SK-MEL-5 (cell line): ENCODE measurements around the gene FOSL2. TPM values are rescaled to one million over a fixed set of nuclear protein-coding genes. Genes with fewer than 3 reads are reported as not detected.

Experiments
- DNase-seq: peaks from one replicate; pipeline ENCODE4 v3.0.0-alpha.2; 2016; ENCODE audit warnings: low read depth, low spot score
- in situ Hi-C: cut with HindIII; loops from 2 replicates; pipeline ENCODE4 v1.10.0; 2016; ENCODE audit warnings: low sequenced_read_pairs, high pct_unique_total_duplicates, low pct_unique_long_range_greater_than_20kb
- total RNA-seq: library from RNA; depleted of rRNA; stranded (reverse); fragments of >200 nt; shearing (Covaris generic); gene quantifications from 2 replicates; pipeline ENCODE4 v1.2.3, GENCODE V29; 2014

FOSL2 gene
- total RNA-seq, 1 experiment from 2014 or later: 16.8 TPM

DNA sequence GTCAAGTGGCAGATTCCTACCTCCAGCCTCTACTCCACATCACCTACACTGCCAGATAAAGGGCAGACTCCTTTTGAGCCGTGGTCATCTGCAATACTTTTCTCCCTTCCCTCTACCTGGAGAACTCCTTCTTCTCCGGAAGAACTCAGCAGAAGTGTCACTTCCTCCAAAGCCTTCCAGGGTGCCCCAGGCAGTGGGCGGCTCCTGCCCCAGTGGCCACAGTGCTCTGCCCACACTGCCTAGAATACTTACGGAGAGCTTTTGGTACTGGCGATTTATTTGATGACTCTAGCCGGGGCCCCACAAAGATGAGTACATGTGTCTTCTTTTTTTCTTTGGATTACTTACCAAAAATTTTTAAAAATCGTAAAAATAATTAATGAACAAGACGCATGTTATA, 39.7 kb downstream of the FOSL2 start:
- no peak for DNase-seq
- in situ Hi-C loops: no loop called here

DNA sequence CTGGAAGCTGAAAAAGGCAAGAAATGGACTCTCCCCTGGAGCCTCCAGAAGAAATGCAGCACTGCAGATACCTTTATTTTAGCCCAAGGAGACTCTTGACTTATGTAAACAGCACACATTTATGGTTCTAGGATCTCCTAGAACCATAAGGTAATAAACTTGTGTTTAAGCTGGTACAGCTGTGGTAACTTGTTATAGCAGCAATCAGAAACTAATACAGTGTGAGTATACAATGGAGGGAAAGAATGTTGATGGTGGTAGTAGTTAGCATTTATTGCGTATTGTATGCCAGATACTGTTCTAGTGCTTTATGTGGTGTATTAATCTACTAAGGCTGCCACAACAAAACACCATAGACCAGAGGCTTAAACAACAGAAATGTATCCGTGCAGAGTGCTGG, 40.6 kb downstream of the FOSL2 start:
- in situ Hi-C loops: no loop called here
- DNase-seq: no peak

DNA sequence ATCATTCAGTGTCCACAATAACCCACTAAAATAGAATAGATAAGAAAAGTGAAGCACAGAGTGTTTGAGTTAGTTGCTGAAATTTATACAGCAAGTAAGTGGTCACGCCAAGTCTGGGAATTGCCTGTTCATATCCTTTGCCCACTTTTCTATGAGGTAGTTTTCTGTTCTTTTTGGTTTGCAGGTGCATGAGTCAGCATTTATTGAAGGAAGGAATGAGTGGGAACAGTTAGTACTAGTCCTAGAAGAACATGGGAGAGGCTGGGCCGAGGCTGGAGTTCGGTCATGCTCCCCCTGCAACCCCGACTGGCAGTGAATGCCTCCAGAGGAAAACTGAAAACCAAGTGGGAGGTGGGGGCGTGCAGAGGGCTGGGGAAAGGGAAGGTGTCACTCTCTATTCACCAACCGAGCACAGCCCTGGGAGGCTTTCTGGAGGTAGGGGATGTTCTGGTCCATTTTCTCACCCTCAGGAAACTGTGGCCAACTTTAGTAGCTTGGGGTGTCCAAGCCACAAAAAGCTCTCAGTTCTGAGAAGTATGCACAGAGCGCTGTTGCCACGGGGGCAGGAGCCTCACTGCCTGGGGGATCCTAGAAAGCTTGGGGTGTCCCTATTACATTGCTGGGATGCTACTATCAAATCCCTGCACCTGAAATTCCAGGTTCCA, 41.4 kb downstream of the FOSL2 start:
- no peak for DNase-seq
- in situ Hi-C loops: no loop called here

DNA sequence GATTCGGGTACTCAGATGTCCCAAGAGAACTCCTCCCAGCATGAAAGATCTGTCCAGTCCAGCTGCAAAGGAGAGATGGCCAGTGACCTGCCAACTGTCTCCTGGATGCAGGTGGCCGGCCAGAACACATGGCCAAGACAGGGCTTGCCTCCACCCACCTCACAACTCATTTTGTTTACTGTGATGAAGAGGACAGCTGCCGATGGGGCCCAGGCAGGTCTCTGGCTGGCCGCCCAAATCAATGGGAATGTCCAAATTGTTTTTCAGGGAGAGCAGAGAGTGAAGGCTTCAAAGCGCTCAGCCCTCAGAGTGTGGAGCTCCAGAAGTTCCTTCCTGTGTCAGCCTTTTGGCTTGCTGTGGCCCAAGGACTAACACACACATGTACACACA, 41.9 kb downstream of the FOSL2 start:
- no peak for DNase-seq
- in situ Hi-C loops: no loop called here

DNA sequence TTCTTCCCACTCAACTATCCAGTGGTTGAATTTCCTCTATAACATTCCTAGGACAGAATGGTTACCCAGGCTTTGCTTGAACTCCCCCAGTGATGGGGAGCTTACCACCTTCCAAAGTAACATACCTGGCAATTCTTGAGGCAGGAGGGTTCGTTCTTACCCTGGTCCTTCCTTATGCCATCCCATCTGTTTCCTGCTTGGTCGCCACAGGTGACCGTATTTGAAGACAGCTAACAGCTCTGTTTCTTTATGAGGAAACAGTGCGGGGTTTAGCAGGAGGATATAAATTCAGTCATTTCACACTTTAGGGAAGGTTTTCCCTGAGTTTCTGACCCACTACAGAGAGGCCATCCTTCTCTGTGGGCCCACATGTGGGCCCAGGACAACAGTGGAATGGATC, 42.6 kb downstream of the FOSL2 start:
- in situ Hi-C loops: no loop called here
- DNase-seq: no peak

DNA sequence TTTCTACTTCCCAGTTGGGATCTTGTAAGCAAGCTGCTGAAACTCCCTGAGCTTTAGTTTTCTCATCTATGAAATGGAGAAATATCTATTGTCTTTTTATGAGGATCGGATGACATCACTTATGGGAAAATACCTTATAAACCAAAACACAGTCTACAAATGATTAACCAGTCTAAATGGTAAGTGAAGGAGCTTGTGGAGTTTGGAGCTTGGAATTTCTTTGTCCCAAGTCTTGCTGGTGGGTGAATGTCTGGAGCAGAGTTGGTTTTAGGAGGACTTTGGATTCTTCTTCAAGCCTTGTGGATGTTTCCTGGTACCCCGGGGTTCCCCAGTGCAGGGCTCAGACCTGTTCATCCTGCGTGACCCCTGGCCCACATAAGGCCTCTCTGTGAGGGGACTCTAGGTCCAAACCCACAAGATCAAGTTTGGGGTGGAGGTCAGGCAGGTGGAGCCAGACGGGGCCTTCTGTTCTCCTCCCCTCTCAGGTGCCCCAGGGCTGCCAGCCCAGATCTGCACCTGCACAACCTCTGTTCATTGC, 43.2 kb downstream of the FOSL2 start:
- DNase-seq: no peak

DNA sequence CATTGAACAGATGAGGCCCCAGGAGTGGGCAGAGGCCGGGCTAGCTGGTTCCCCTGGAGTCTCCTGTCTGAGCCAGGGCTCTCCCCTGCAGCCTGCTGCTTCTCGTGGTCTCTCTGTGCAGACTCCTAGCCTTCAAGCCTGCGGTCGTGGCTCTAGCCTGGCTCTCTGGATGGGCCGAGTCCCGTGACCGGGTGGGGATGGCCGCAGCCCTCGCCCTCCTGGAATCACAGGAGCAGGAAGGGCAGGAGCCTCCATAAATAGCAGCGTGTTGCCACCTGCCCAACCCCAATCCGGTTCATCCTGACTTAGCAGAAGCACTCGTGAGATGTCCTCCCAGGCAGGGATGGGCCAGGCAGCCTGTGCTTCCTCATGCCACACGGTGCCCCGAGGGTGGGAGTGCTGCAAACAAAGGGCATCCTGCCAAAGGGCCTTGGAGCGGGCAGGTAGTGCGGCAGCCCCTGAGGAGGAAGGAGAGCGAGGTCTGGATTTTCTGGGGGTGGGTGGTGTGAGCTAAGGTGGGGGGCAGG, 43.9 kb downstream of the FOSL2 start:
- in situ Hi-C loops: no loop called here
- no peak for DNase-seq

More for the DNA sequence above, 43.2 kb downstream of the FOSL2 start:
- in situ Hi-C loops: no loop called here

DNA sequence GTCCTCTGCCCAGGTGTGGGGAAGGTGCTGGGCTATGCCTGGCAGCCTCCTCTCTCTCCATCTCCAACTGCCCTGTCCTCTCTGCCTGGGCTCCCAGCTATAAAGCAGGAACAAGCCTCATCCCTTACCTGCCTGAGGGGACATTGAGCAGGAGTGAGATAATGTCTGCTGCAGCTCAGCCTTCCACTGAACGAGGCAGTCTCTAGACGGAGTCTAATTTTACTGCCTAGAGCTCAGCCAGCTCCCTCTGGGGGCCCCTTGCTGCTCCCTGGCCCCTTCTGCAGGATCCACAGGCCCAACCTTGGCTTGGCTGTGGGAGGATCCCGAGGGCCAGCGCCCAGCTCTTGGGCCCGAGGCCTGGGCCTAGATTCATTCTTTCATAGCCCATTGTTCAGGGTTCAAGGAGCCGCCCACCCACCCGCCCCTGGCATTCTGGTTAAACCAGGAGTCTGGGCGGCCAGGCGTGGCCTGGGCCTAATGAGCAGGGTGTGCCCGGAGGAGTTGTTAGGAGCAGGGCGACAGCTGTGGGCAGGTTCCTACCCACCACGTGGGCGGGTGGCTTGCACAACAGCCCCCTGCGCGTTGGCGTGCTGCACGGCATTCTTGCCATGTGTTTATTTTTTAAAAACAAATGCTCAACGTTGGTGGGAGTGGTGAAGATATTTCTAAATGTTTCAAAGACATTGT, 44.6 kb downstream of the FOSL2 start:
- in situ Hi-C loops: no loop called here
- no peak for DNase-seq

DNA sequence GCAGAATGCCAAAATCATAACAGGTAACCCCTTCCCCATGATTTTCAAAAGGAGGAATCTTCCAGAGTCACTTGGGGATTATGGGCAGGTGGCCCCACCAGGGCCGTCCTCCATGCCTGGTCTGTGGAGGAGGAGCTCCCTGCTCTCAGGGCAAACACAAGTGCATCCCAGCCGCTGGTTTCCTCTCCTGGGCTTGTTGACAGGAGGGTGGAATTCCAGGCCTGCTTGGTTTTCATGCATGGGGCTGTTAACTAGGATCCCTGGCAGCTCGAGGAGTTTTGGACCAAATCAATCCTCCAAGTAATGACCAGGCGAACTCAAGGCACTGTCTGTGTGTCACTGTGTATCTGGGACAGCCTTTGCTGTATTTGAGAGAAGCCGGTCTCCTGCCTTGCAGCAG, 45.3 kb downstream of the FOSL2 start:
- in situ Hi-C loops: no loop called here
- DNase-seq: no peak

DNA sequence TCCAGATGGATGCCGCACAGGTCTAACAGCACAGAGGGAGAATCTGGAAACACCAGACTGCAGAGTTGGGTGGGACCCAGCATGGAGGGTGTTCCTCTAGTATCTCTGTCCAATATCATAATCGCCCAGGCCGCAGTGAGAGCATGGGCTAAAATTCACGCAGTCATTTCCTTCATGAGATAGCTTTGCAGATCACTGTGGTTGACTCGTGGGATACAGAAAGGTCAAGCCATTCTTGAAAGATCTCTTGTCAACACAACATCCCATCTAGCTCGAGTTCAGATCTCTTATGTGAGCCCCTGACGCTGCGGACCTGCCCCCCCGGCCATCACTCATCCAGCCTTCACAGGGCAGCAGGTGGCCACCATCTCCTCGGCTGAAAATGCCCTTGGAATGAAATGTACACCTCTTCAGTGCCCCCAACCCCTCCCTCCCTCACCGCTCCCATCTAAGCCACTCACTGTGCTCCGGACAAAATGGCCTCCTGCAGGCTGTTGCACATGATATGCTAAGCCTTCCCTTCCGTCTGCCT, 45.9 kb downstream of the FOSL2 start:
- in situ Hi-C loops: no loop called here
- DNase-seq: no peak

DNA sequence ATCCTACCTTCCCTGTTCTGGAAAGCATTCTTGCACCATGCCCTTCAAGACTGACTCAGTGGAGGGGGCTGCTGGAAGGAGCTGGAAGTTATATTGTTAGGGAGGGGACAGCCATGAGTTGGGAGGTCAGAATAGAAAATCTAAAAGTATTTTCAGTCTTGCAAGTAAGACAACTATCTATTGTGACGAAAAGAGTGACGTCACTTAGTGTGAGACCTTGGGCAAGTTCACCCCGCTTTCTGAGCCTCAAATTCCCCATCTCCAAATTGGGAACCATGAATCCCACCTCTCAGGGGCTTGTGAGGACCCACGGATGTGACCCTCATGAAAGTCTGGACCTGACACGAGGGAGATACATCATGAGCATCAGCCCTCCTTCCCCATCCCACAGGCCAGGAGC, 46.5 kb downstream of the FOSL2 start:
- in situ Hi-C loops: no loop called here
- DNase-seq: no peak

DNA sequence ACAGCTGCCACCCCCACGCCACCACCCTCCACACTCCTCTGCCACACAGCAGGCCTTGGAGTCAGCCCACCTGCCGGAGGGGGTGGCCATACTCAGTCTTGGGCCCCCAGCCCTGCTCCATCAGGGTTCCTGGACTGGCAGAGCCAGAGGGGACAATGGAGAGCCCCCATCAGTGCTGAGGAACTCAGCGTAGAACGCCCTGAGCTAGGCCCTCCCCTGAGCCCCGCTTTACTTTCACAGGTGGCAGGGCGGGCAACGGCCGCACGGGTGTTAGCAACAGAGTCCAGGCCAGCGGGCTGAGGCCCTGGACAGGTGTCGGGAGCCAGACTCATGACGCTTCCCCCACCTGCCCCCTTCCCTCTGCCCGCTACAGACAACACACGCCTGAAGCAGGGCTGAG, 47.1 kb downstream of the FOSL2 start:
- in situ Hi-C loops: no loop called here

DNA sequence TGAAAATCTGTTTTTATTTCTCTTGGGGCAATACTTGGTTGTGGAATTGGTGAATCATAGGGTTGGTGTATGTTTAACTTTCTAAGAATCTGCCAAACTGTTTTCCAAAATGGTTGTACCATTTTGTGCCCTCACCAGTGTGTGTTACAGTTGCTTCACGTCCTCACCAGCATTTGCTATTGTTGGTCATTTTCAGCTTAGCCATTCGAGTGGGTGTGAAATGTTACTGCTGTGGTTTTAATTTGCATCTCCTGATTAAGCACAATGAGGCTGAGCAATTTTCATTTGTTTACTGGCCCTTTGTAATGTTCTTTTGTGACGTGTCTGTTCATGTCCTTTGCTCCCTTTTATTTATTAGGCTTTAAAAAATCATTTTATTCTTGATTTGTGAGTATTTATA, 49.7 kb downstream of the FOSL2 start:
- no peak for DNase-seq
- in situ Hi-C loops: no loop called here

More for the DNA sequence above, 47.1 kb downstream of the FOSL2 start:
- no peak for DNase-seq

DNA sequence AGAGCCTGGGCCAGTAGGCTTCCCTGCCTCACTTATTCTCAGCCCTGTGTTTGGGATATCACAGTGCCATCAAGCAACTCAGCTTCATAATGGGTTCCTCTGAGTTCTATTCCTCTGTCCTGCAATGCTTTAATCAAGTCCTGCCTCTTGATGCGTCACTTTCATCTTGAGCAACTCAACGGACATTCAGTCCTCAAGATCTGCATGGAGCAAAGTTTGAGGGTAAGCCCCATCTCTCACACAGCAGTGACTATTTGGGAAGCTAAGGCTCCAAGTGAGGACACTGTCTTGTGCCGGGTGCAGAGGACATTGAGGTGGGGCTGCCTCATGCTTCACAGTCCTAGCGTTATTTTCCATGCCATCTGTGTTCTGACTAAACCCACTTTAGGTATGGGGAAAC, 52.3 kb downstream of the FOSL2 start:
- no peak for DNase-seq
- in situ Hi-C loops: no loop called here

DNA sequence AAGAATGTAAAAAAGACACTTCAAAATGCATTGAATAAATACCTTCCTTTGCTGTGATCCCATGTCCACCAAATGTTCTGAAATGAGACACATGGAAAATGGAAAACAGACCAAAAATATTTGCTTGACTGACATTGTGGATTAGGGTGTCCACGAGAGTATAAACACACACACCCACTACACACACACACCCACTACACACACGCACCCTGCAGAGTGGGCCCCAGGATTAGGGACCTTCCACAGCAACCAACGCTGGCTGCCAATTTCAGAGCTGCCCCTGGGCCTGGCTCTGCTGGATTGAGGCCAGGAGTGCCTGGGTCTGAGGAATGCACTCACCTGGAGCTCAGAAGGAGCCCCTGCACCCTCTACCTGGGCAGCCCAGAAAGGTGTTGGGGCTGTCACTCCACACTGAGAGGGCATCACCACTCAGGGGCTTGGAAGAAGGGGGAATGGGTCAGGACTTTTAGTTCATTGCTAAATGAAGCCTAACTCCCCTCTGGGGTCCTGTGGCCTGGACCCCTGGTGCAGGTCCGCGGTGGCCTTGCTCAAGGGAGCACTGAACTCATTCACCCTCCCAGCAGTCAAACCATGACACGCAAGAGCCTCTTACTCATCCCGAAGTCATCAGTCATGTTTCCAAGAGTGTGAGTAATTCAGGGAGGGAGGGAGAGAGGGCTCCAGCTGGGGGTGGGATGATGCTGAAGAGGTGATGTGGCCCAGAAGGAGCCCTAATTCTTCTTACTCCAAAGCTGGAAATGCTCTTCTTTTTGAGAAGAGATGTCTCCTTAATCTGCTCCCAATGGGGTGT, 53.0 kb downstream of the FOSL2 start:
- peak; percentile 12 for DNase-seq
- in situ Hi-C loops: no loop called here

DNA sequence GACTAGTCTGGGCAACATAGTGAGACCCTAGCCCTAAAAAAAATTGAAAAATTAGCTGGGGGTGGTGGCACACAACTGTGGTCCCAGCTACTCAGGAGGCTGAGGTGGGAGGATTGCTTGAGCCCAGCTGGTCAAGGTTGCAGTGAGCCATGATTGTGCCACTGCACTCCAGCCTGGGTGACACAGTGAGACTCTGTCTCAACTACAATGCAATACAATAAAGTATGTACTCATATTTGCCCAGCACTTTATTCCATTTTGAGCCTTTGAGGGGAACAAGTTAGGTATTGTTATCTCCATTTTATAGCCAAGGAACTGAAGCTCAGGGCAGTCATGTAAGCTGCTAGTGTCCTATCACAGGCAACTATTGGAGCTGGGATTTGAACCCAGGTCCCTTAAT, 53.9 kb downstream of the FOSL2 start:
- in situ Hi-C loops: no loop called here
- no peak for DNase-seq

DNA sequence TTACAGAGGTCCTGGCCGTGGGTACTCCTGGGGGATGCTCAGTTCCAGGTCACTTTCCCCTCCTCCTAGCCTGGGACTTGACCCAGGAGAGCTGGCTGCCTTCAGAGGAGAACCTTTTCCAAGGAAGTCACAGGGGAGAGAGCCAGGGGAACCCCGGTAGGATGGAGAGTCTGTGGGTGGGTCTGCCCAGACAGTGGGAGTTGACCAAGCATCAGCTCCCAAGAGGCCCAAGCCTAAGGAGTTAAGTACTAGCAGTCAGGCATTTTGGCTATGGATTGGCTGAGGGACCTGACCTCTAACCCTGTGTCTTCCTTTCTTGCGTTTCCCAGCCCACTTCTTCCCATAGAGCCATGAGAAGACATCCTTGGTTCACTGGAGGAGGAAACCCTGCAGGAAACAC, 54.4 kb downstream of the FOSL2 start:
- in situ Hi-C loops: no loop called here
- no peak for DNase-seq
